Omental fat pad (tissue), 4 donors: ENCODE results near the gene ADGRL3. TPM values are rescaled to one million over a fixed set of nuclear protein-coding genes. Genes with fewer than 3 reads are reported as not detected.

Source experiments
- ATAC-seq: fragments of 150-250 bp; one replicate; pipeline ENCODE4 v1.9.1; 2016; ENCODE audit warnings: mild to moderate bottlenecking, moderate library complexity; ENCODE audit not compliant: low FRiP score
- DNase-seq: peaks from one replicate; pipeline ENCODE4 v3.0.0-alpha.2; 2019; ENCODE audit warnings: low spot score
- total RNA-seq, 4 donors: library from RNA; depleted of rRNA; stranded (reverse); fragments of >200 nt; gene quantifications; one replicate each; pipeline ENCODE4 v1.1.0, GENCODE V29; 2016
- TF ChIP-seq, protein P1 (sequence below), 3 donors: fragments of 450-650 bp; IDR thresholded peaks; one replicate each; pipeline ENCODE4 v1.5.1; 2016 to 2017; ENCODE audit warnings: antibody characterized with exemption in 3 of 3, mild to moderate bottlenecking in 3 of 3, moderate library complexity in 2 of 3

The ADGRL3 gene
- total RNA-seq, 4 donors from 2014 or later = 2.5 to 16.4 (median 4.6) TPM

DNA sequence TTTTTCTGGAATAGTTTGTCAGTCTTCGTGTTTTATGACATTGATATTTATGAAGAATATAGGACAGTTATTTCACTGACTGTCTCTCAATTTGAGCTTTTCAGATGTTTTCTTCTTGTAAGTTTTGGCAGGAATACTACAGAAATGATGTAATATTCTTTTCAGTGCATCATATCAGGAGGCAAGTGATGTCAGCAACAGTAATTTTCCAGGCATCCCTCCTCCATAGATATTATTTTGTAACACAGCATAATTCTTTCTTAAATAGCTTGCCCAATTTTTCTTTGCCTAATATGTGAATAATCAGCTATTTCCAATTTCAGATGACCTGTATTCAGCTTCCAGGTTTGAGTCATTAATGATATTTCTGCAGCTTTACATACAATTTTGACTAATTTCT, 211.1 kb downstream of the ADGRL3 start:
- no peak for ATAC-seq
- DNase-seq = no peak
- TF ChIP-seq, protein P1, sequence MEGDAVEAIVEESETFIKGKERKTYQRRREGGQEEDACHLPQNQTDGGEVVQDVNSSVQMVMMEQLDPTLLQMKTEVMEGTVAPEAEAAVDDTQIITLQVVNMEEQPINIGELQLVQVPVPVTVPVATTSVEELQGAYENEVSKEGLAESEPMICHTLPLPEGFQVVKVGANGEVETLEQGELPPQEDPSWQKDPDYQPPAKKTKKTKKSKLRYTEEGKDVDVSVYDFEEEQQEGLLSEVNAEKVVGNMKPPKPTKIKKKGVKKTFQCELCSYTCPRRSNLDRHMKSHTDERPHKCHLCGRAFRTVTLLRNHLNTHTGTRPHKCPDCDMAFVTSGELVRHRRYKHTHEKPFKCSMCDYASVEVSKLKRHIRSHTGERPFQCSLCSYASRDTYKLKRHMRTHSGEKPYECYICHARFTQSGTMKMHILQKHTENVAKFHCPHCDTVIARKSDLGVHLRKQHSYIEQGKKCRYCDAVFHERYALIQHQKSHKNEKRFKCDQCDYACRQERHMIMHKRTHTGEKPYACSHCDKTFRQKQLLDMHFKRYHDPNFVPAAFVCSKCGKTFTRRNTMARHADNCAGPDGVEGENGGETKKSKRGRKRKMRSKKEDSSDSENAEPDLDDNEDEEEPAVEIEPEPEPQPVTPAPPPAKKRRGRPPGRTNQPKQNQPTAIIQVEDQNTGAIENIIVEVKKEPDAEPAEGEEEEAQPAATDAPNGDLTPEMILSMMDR (IDR thresholded peaks at IDR 0.05) = no peak

DNA sequence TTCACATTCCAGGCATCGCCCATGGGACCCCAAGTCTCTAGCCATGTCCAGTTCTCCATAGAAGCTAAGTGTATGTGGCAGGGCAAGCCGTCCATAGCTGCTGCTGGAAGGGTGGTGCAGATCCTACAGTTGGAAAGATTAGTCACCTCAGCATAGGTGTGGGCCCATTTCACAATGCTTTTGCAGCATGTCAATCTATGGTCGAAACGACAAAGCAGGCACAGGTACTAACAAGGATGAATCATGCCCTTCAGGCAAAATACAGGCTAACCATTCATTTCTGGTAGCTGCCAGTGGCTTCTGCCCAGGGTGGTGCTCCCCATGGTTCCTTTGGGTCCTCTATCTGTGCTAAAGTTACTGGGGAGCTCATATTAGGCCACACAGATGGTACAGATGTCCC, 225.2 kb downstream of the ADGRL3 start:
- TF ChIP-seq, protein P1 (IDR thresholded peaks at IDR 0.05) = no peak
- ATAC-seq (no peak), DNase-seq (no peak)

DNA sequence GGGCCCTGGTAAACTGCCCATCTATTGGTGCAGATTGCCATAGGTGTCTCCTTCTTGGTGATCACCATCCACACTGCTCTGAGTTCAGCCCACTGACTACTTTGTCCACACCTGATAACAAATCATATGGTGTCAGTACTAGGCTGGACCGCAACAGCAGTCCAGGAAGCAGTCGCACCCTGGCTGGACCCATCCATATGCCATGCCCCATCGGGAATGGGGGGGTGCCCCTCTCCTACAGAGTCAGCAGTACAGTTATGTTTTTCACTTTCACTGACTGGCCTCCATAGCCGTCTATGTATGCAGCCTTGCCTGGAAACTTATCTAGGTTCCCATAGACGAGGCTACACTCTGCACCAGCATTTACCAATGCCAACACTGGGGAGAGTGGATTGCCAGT, 226.1 kb downstream of the ADGRL3 start:
- DNase-seq (no peak), ATAC-seq (no peak)
- TF ChIP-seq, protein P1 (IDR thresholded peaks at IDR 0.05) = no peak

DNA sequence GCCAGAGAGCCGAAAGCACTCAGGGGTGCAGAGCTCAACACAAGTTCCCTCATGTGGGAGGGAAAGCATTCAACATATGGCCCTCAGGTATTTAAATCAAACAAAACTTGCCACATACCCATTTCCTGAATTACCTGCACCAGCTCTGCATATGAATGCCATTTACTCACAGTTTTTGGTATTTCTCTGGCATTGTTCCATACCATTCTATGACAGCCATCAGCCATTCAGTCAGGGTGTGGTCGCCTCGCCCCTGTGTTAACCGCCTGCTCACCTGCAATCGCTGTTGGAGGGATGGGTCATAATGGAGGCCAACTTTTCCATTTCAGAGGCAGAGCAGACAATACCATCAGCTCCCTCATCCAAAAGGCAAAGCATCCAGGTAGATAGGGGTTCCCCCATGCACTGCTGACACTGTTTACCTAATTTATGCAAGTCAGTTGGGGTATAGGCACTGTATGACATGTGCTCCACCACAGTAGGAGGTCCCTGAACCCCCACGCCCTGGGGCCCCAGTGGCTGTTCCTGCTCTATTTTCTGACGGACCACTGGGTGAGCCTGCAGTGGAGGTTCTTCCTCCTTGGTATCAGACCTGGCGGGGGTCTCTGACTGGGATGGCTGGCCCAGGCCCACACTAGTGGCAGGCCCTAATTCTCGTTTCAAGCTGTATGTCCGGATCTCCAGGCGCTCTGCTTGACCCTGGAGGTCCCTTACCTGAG, 227.1 kb downstream of the ADGRL3 start:
- TF ChIP-seq, protein P1 (IDR thresholded peaks at IDR 0.05) = no peak
- no peak for DNase-seq
- ATAC-seq = no peak

DNA sequence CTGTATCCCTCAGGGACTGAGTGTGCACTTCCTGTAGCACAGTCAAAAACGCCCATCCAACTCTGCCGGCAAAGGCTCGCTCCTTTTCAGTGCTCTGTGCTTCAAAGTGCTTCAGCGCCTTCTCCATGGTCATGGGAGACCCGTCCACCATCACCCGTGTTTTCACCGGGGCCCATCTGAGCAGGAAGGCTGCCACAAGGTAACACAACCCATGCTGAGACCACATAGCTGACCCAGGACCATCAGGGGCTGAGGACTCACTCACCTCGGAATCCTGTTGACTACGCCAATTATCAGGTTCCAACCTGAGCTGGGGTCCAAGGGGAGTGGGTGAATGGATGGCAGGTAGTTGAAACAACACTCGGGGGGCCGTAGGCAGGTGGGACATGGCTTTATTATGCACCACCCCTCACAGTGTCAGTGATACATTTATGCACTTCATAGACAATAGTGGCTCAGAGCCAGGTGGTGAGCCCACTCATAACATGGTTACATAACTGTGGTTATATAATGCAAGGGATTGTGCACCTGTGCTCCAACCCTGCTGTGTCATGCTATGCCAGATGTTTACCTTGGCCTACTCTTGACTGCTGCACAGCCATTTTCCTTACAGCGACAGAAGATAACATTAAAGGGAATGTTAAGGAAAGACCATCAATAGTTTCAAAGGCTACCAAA, 227.8 kb downstream of the ADGRL3 start:
- TF ChIP-seq, protein P1 (IDR thresholded peaks at IDR 0.05) = no peak
- ATAC-seq (no peak), DNase-seq (no peak)

DNA sequence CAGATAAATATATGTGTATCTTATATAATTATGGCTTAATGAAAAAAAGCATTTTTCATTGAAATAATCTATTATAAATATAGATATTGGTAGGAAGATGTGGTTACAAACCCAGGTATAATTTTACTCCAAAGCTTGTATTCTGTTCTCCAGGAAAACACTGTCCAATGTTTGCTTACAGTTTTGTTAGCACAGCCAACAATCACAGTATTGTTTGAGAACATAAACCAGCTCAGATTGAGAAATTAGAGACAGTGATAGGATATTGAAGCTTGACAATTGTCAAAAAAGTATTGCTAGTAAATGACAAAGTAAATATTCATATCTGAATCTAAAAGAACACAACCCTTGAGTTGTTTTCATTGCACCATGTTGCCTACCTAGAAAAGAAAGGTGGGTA, 228.8 kb downstream of the ADGRL3 start:
- ATAC-seq (no peak), DNase-seq (no peak)
- TF ChIP-seq, protein P1 (IDR thresholded peaks at IDR 0.05) = no peak

DNA sequence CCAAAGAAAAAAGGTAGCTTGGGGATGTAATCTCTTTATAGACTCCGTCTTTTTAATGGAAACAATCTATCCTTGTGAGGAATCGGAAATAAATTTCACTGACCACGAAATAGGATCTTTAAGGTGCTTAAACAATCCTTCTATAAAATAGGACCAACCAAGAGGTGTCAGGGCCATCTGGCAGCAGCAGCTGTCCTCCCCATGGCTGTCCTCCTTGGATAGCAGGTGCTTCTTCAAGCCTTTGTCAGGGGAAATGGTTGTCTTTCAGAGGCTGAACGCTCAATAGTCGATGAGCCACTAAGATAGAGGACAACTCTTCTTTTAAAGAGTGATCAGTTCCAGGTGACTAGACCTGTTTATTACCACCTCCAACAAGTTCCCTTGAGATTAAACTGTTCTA, 231.0 kb downstream of the ADGRL3 start:
- DNase-seq (no peak), ATAC-seq (no peak)
- TF ChIP-seq, protein P1 (IDR thresholded peaks at IDR 0.05) = no peak
